NB4 (cell line): ENCODE results near the gene AMBRA1.

ENCODE experiments used
- DNase-seq: peaks from one replicate; pipeline ENCODE4 v3.0.0; 2010; ENCODE audit warnings: low read depth
- H3K4me3 ChIP-seq: one replicate; pipeline ENCODE4 v1.5.1; 2011; ENCODE audit warnings: mild to moderate bottlenecking, low read depth, low read length, moderate library complexity
- CTCF ChIP-seq: IDR thresholded peaks from one replicate; pipeline ENCODE4 v1.5.1; 2012; ENCODE audit warnings: low read depth, low read length
- MYC ChIP-seq: IDR thresholded peaks from 2 replicates; pipeline ENCODE4 v1.6.1; 2011; ENCODE audit warnings: low read depth, low read length
- POLR2A ChIP-seq: IDR thresholded peaks from 2 replicates; pipeline ENCODE4 v1.6.1; 2011; ENCODE audit warnings: mild to moderate bottlenecking; ENCODE audit not compliant: insufficient read length; ENCODE audit errors: extremely low read depth
- TF ChIP-seq, protein P1 (sequence below): IDR thresholded peaks from 2 replicates; pipeline ENCODE4 v1.6.1; 2011; ENCODE audit warnings: low read depth, low read length

AMBRA1 gene

DNA sequence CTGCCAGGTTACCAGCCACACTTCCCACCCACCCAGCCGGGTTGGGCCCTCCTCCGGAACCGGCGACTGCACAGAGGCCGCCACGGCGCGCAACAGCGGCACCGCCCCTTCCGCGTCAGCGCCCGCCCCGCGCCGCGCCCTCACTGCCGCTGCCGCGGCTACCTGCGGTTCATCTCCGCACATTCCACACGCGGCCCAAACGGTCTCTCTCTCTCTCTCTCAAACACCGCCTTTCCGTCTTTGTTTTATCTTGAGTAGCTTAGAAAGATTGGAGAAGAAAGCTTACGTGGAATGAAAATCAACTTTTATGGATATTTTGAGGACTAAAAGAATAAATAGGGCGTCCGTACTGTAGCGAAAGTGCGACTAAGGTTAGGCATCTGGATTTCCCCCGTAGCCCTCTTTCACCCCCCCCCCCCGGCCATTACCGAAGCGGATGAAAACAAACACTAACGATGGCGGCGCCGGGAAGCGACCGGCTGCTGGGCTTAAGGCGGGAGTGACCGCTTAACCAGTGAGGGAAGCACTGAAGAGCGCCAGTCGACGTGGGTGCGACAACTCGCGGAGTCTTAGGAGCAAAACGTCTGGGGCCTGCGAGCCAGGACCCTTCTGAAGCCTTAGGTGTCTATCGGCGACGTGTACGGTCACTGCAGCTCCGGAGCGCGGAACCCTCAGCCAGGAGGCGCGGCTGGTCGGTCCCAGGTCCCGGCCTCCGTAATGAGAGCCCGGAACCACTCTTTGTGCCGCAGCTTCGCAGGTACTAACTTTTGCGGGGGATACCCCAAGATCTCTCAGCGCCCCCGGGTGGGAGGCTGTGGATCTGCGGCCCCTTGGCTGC lies 23.5 kb upstream of the AMBRA1 start, which contains the start of the genes ATG13 and HARBI1:
ATG13 (plus strand) TSS at position 420 of the 838 bp plus-strand sequence. CDS start 26,739 bp downstream, outside the sequence.
HARBI1 (minus strand) TSS at position 94 of the 838 bp plus-strand sequence. CDS start 990 bp downstream, outside the sequence.
- DNase-seq, result peak; percentile 93
- peak; percentile 4; the same call in 1 of the 2 replicates for TF ChIP-seq MYC
- peak; percentile 77 for TF ChIP-seq CTCF
- TF ChIP-seq POLR2A, result peak; percentile 27
- TF ChIP-seq, protein P1, sequence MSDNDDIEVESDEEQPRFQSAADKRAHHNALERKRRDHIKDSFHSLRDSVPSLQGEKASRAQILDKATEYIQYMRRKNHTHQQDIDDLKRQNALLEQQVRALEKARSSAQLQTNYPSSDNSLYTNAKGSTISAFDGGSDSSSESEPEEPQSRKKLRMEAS, result no peak; the same call in 1 of the 2 replicates
- H3K4me3 ChIP-seq, result peak within 1 kb of the TSS; percentile 97

DNA sequence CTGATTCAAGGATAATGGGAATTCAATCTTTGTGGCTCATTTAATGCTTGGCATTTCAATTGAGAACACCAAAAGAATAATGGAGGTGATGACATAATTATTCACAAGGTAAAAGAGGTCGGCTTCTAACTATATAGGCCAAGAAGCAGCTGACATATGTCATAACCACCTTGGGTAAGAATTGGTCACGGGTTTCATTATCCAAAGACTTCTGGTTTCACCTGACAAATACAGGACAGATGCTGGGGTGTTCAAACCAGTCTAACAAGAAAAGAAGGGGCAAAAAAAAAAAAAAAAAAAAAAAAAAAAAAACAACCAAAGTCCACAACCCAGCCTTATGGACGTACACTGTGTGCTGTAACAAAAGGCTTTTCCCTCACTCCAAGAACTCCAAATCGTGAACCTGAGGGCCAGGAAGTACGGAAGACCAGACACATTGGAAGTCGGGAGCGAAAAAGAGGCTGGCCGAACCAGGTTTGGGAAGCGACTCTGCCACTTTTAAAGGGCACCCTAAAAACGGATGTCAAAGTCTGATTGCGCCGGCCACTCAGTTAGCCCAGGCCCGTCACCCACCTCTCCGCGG lies 22.8 kb upstream of the AMBRA1 start:
- peak; percentile 26 for DNase-seq
- TF ChIP-seq MYC, result no peak
- TF ChIP-seq CTCF, result no peak
- TF ChIP-seq POLR2A, result peak; percentile 5
- H3K4me3 ChIP-seq, result peak overlapping the region; percentile 97

DNA sequence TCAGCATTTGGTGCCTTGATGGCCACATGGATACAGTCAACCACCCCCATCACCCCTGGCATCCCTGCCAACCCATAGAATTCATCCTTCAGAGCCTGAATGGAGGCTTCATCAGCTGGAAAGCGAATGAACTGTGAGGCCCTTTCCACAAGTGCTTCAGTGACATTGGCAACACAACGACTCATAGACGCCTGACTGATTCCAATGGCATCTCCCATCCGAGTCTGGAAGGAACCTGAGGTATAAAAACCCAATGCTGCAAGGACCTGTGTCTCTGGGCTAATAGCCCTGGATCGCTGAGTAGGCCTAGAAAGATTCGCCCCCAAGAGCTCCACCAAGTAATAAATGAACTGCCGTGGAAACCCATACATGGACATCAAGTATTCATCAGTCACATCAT lies 21.9 kb upstream of the AMBRA1 start:
- DNase-seq, result no peak
- TF ChIP-seq MYC (no peak), POLR2A (no peak), CTCF (no peak)
- TF ChIP-seq, protein P1, result no peak
- H3K4me3 ChIP-seq, result no peak overlapping the region

- TF ChIP-seq POLR2A (no peak), MYC (no peak), CTCF (no peak)
- TF ChIP-seq, protein P1, result no peak
- DNase-seq, result no peak
Measured at GRCh38 chr11:46612326-46612725, 18.5 kb upstream of the AMBRA1 start.

DNA sequence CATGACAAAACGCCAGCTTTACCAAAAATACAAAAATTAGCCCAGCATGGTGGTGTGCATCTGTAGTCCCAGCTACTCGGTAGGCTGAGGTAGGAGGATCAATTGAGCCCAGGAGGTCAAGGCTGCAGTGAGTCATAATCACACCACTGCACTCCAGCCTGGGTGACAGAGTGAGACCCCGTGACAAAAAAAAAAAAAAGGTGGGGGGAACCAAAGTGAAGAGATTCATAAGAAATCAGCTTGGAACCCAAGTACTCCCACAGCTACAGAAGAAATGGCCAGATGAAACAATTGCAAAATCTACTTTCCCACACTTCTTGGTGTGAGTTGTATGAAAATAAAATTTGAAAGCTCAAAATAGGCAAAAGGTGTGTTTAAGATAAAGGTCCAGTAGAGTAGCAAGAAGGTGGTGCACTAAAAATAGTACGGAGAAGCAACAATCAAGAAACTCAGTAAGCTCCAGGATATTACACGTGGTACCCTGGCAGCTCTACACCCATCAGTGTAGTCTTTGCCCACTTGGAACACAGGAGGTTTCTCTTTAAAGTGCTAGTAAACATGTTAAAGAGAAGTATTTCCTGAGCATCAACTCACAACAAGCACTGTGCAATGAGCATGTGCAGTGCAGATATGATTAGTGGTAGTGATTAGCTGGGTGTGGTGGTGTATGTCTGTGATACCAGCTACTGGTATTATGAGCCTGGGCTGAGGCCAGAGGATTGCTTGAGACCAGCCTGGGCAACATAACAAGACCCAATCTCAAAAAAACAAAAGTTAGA lies 17.9 kb upstream of the AMBRA1 start:
- DNase-seq, result no peak
- TF ChIP-seq CTCF (no peak), POLR2A (no peak), MYC (no peak)
- TF ChIP-seq, protein P1, result no peak
- no peak overlapping the region for H3K4me3 ChIP-seq

More at GRCh38 chr11:46612326-46612725, 18.5 kb upstream of the AMBRA1 start:
- no peak overlapping the region for H3K4me3 ChIP-seq
